BLaER1 (cell line): ENCODE data around the gene OR9Q1.
"Not testable (repeated sequence)": the region's sequence is repeated elsewhere in the genome, so short reads cannot be mapped to it uniquely, and the experiment has no call there.

Experiments used
- H3K27ac ChIP-seq: shearing (Covaris generic); formaldehyde crosslinking; 2 replicates; pipeline ENCODE4 v1.8.1; 2022
- H3K27me3 ChIP-seq: shearing (Covaris generic); formaldehyde crosslinking; 2 replicates; pipeline ENCODE4 v1.8.1; 2022
- H3K36me3 ChIP-seq: shearing (Covaris generic); formaldehyde crosslinking; 2 replicates; pipeline ENCODE4 v1.8.1; 2022
- H3K4me1 ChIP-seq: shearing (Covaris generic); formaldehyde crosslinking; 2 replicates; pipeline ENCODE4 v1.8.1; 2022
- H3K4me2 ChIP-seq: shearing (Covaris generic); formaldehyde crosslinking; 2 replicates; pipeline ENCODE4 v1.8.1; 2022
- H3K4me3 ChIP-seq: shearing (Covaris generic); formaldehyde crosslinking; 2 replicates; pipeline ENCODE4 v1.8.1; 2022
- H3K9ac ChIP-seq: shearing (Covaris generic); formaldehyde crosslinking; 2 replicates; pipeline ENCODE4 v1.8.1; 2022
- H3K9me3 ChIP-seq: shearing (Covaris generic); formaldehyde crosslinking; 2 replicates; pipeline ENCODE4 v1.8.1; 2022
- H4K20me1 ChIP-seq: shearing (Covaris generic); formaldehyde crosslinking; 2 replicates; pipeline ENCODE4 v1.8.1; 2022
- Cebpa-rat ChIP-seq: shearing (Covaris generic); IDR thresholded peaks from 2 replicates; pipeline ENCODE4 v1.8.1; 2022

Gene OR9Q1

DNA sequence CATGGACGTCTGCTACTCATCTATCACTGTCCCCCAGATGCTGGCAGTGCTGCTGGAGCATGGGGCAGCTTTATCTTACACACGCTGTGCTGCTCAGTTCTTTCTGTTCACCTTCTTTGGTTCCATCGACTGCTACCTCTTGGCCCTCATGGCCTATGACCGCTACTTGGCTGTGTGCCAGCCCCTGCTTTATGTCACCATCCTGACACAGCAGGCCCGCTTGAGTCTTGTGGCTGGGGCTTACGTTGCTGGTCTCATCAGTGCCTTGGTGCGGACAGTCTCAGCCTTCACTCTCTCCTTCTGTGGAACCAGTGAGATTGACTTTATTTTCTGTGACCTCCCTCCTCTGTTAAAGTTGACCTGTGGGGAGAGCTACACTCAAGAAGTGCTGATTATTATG, 156.0 kb downstream of the OR9Q1 start:
- Histone ChIP-seq H3K27me3 (no peaks in the 10 kb centered on the region), H3K9ac (no peak overlapping the region), H4K20me1 (no peaks in the 10 kb centered on the region), H3K9me3 (no peaks in the 10 kb centered on the region), H3K4me2 (no peak overlapping the region), H3K4me1 (no peaks in the 10 kb centered on the region), H3K36me3 (no peaks in the 10 kb centered on the region), H3K4me3 (no peak overlapping the region), H3K27ac (no peak overlapping the region)
- TF ChIP-seq Cebpa-rat, result no peak

DNA sequence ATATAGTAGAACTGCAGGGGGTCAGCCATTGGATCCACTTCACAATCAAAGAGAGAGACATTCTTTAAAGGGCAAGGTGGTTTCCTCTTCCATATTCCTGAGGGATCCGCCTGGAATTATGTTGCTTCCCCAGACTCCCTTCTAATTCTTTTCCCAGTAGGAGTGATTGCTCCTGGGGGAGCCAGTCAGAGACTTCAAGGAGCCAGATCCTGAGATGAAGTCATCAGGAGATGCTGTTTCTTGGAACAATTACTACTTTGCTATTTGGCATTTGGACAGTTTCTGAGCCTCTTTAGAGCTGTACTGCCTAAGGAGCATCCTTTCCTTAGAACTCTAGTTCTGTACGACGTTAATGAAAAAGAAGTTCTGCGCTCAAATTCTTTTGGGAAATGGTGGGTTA, 163.3 kb downstream of the OR9Q1 start:
- Histone ChIP-seq H3K4me3 (no peak overlapping the region), H3K4me1 (no peaks in the 10 kb centered on the region)
- no peak for TF ChIP-seq Cebpa-rat

DNA sequence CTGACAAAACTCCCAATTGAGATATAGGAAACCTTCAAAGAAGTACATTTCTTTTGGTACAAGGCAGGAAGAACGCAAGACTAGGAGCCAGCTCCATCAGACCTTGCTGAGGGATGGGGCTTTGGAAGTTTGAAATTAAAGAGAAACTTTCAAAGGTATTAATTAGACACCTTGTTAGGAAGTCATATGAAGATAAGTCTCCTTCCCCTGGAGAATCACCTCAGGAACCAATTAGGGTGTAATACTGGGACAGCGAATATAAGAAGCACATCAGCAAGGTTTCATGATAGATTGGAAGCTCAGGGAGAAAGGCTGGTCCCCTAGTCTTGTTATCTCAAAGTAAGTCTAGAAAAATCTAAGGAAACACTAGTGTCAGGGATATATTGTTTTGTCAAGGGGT, 165.1 kb downstream of the OR9Q1 start, which contains the start of gene OR9Q2:
TSS of gene OR9Q2 (plus strand) at position 301 of the 400 bp plus-strand sequence. CDS start 1,421 bp downstream, outside the sequence.
- no peak for TF ChIP-seq Cebpa-rat
- H3K4me2 ChIP-seq, result no peak within 1 kb of the TSS
- no peaks in the 10 kb centered on the region for H3K27me3 ChIP-seq
- no peaks in the 10 kb centered on the region for H3K4me1 ChIP-seq
- no peak within 1 kb of the TSS for H3K9ac ChIP-seq
- no peaks in the 10 kb centered on the region for H3K9me3 ChIP-seq
- no peak within 1 kb of the TSS for H3K27ac ChIP-seq
- no peaks in the 10 kb centered on the region for H3K36me3 ChIP-seq
- no peaks in the 10 kb centered on the region for H4K20me1 ChIP-seq
- H3K4me3 ChIP-seq, result no peak within 1 kb of the TSS

More for the DNA sequence above, 163.3 kb downstream of the OR9Q1 start:
- H4K20me1 ChIP-seq, result no peaks in the 10 kb centered on the region
- H3K36me3 ChIP-seq, result no peaks in the 10 kb centered on the region
- H3K9me3 ChIP-seq, result no peaks in the 10 kb centered on the region
- no peaks in the 10 kb centered on the region for H3K27me3 ChIP-seq
- no peak overlapping the region for H3K9ac ChIP-seq
- no peak overlapping the region for H3K27ac ChIP-seq
- no peak overlapping the region for H3K4me2 ChIP-seq

DNA sequence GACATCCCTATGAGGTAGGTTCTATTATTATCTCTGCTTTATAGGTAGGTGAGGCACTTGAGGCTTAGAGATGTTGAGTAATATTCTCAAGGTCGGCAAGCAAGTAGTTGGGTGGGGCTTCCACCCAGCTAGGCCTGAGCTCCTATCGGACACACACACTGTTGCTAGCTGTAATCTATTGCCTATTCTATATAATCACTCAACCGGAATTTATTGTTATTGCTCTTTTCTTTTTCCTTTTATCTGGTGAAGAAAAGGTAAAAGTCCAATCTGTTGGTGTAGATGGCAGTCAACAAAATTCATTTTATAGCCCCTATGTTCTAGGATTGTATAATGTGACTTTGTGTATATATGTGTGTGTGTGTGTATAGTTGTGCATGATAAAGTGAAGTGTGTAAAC, 168.5 kb downstream of the OR9Q1 start:
- no peak for TF ChIP-seq Cebpa-rat
- no peak overlapping the region for H3K4me3 ChIP-seq
- no peaks in the 10 kb centered on the region for H3K36me3 ChIP-seq
- H3K9ac ChIP-seq, result no peak overlapping the region
- no peaks in the 10 kb centered on the region for H3K27me3 ChIP-seq
- no peak overlapping the region for H3K27ac ChIP-seq
- peaks cover under 1% of the 10 kb centered on the region; the same call in 1 of the 2 replicates for H3K9me3 ChIP-seq
- no peaks in the 10 kb centered on the region for H4K20me1 ChIP-seq
- H3K4me1 ChIP-seq, result no peaks in the 10 kb centered on the region
- no peak overlapping the region for H3K4me2 ChIP-seq

DNA sequence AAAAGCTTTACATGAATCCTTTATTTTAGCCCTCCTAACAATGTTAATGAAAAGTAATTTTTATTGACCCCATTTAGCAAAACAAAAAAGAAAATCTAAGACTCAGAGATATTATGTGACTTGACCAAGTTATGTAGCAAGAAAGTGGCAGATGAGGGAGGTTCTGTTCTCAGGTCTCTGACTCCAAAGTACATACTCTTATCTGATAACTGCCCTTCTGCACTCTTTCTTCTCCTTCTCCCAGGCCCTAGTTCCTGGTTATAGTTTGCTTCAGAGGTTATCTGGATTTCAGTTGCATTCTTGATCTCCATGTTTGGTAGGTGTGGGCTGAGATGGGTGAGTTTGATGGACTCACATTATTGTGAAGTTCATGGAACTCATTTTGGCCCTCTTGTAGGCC, 169.7 kb downstream of the OR9Q1 start:
- Histone ChIP-seq H3K9ac (no peak overlapping the region), H4K20me1 (no peaks in the 10 kb centered on the region), H3K4me1 (no peaks in the 10 kb centered on the region), H3K27ac (no peak overlapping the region), H3K4me2 (no peak overlapping the region), H3K36me3 (no peaks in the 10 kb centered on the region), H3K4me3 (no peak overlapping the region), H3K9me3 (peaks cover 6% of the 10 kb centered on the region), H3K27me3 (no peaks in the 10 kb centered on the region)
- no peak for TF ChIP-seq Cebpa-rat

DNA sequence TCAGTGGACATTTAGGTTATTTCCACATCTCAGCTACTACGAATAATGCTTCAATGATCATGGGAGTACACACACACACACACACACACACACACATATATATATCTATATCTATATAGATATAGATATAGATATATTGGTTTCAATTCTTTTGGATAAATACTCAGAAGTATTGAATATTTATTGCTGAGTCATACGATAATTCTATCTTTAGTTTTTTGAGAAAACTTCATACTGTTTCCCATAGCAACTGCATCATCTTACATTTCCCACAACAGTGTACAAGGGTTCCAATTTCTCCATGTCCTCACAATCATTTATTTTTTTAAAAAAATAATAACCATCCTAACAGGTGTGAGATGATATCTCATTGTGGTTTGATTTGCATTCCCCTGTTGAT, 172.3 kb downstream of the OR9Q1 start:
- peaks cover 6% of the 10 kb centered on the region for H3K9me3 ChIP-seq
- H3K9ac ChIP-seq, result no peak overlapping the region
- H3K27ac ChIP-seq, result no peak overlapping the region
- H3K27me3 ChIP-seq, result no peaks in the 10 kb centered on the region
- no peak overlapping the region for H3K4me3 ChIP-seq
- TF ChIP-seq Cebpa-rat, result no peak
- H3K36me3 ChIP-seq, result no peaks in the 10 kb centered on the region
- H3K4me2 ChIP-seq, result no peak overlapping the region
- no peaks in the 10 kb centered on the region for H4K20me1 ChIP-seq
- no peaks in the 10 kb centered on the region for H3K4me1 ChIP-seq

DNA sequence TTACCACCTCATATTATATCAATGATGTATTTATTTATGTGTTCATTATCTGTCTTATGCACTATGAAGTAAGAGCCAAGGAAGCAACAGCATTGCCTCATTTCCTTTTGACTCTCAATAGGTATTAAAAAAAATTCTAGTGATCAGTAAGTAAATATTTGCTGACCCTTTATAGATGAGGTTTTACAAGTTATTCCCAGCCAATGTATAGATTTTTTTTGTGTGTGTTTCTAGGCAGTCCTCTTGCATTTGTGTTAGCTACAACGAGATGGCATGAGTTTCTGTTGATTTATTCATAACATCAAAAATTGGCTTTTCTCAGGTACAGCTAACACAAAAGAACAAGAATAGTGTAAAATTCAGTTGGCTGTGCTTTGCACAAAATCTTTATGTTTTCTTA, 175.6 kb downstream of the OR9Q1 start:
- Histone ChIP-seq H4K20me1 (no peaks in the 10 kb centered on the region), H3K4me3 (no peak overlapping the region), H3K9me3 (peaks cover 6% of the 10 kb centered on the region), H3K4me2 (no peak overlapping the region), H3K36me3 (no peaks in the 10 kb centered on the region), H3K27ac (no peak overlapping the region), H3K4me1 (peaks cover 6% of the 10 kb centered on the region; the same call in 1 of the 2 replicates), H3K27me3 (no peaks in the 10 kb centered on the region), H3K9ac (no peak overlapping the region)
- TF ChIP-seq Cebpa-rat, result no peak

DNA sequence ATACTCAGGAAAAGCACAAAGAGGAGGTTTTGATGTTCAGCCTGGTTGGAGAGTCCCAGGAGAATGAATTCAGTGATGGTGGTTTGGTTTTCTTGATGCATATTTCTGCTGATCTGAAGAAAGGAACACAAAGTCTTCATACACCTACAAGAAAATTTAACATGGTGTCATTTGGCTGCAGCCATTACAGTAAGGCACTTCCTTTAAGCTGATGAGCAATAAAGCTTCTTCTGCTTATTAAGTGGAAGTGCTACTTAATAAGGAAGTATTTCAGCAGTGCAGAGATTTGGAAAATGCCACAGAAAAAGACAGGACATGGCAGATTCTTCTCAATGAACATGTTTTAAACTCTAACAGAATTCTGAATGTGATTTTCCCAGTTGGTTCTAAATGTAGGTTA, 180.4 kb downstream of the OR9Q1 start, which contains the start of gene OR1S2:
TSS of gene OR1S2 (minus strand) at position 101 of the 400 bp plus-strand sequence. CDS start at position 101, 0 bp downstream.
- TF ChIP-seq Cebpa-rat, result no peak
- H3K36me3 ChIP-seq, result no peaks in the 10 kb centered on the region
- H3K27ac ChIP-seq, result no peak within 1 kb of the TSS
- H3K27me3 ChIP-seq, result no peaks in the 10 kb centered on the region
- H4K20me1 ChIP-seq, result no peaks in the 10 kb centered on the region
- H3K4me1 ChIP-seq, result peaks cover 6% of the 10 kb centered on the region; the same call in 1 of the 2 replicates
- 0 out of 2 replicates have a peak within 1 kb of the TSS, but pooled peaks have one; percentile 2 for H3K4me2 ChIP-seq
- no peak within 1 kb of the TSS for H3K4me3 ChIP-seq
- H3K9ac ChIP-seq, result no peak within 1 kb of the TSS
- H3K9me3 ChIP-seq, result no peaks in the 10 kb centered on the region

DNA sequence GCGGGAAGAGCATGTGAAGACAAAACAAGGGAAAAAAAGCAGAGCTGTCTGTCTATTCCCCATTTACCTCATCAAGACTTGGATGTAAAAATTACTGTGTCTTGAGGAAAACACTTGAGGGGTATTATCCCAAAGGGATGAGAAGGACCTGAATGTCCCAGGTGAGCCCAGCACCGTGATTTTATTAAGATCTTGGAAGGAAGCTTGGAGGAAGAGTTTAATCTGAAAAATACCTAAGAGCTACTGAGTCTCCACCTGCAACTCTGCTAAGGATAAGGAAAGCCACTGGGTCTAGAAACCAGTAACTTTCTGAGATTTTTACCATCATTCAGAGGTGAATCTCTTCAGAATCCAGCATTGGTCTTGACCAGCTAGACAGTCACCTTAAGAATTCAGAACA, 188.7 kb downstream of the OR9Q1 start, which contains the start of gene OR1S1:
TSS of gene OR1S1 (plus strand) at position 301 of the 400 bp plus-strand sequence.
- H4K20me1 ChIP-seq, H3K27ac ChIP-seq, H3K9me3 ChIP-seq, H3K27me3 ChIP-seq, H3K4me2 ChIP-seq, H3K36me3 ChIP-seq, H3K4me3 ChIP-seq, H3K9ac ChIP-seq, H3K4me1 ChIP-seq: not testable (repeated sequence)

DNA sequence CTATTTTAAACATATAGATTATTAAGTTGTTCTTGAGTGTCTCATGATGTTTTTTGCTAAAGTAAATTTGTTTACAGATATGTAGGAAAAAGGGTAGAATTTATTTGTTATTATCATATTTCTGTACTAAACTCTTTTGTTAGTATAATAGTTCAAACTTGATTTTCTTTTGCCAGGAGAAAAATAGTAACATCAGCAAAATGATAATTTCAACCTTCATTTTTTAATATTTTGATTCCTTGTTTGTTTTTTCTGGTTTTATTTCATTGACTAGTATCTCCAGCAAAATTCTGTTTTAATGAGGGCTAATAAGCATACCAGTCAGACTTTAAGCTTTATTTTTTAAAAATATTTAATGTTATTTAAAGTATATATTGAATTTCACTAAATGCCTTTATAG, 192.8 kb downstream of the OR9Q1 start:
- no peak for TF ChIP-seq Cebpa-rat
- Histone ChIP-seq H3K36me3 (no peaks in the 10 kb centered on the region), H3K4me3 (no peak overlapping the region), H3K4me2 (no peak overlapping the region), H3K9ac (no peak overlapping the region), H3K27me3 (no peaks in the 10 kb centered on the region), H3K9me3 (no peaks in the 10 kb centered on the region), H4K20me1 (no peaks in the 10 kb centered on the region), H3K4me1 (no peaks in the 10 kb centered on the region), H3K27ac (no peak overlapping the region)

DNA sequence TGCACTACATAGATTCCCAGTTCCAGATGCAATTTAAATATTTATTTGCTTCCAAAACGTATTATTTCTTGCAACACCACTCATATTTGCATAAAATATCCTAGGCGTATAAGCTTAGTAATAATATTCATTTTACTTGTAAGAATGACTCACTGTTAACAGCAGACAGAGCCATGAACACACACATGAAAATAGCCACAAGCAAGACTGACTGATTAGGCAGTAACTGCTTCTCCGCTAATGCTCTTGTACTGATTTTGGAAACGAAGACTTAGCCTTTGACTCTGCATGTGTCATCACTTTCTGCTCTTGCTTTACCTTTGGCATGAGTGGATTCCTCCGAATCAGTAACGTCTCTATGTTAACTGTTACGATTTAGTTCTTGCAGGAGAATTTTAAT, 199.0 kb downstream of the OR9Q1 start:
- Histone ChIP-seq H3K9ac (no peak overlapping the region), H3K27me3 (no peaks in the 10 kb centered on the region), H3K27ac (no peak overlapping the region), H3K4me1 (no peaks in the 10 kb centered on the region), H3K9me3 (no peaks in the 10 kb centered on the region), H3K4me2 (no peak overlapping the region), H4K20me1 (no peaks in the 10 kb centered on the region), H3K36me3 (no peaks in the 10 kb centered on the region), H3K4me3 (no peak overlapping the region)
- TF ChIP-seq Cebpa-rat, result no peak
